HG02870 (cell line): ENCODE measurements around the gene FBXO15.
A peak's percentile ranks its signal among the peaks of the same experiment; 100 is the strongest.

ENCODE experiments used
- ATAC-seq: cut with Tn5 transposase; IDR thresholded peaks from one replicate; pipeline ENCODE4 v1.9.1; 2021; ENCODE audit warnings: mild to moderate bottlenecking, moderate library complexity; ENCODE audit not compliant: unreplicated experiment

The FBXO15 gene

GRCh38 chr18:74066018-74066417 is 81.6 kb downstream of the FBXO15 start:
- no peak for ATAC-seq

DNA sequence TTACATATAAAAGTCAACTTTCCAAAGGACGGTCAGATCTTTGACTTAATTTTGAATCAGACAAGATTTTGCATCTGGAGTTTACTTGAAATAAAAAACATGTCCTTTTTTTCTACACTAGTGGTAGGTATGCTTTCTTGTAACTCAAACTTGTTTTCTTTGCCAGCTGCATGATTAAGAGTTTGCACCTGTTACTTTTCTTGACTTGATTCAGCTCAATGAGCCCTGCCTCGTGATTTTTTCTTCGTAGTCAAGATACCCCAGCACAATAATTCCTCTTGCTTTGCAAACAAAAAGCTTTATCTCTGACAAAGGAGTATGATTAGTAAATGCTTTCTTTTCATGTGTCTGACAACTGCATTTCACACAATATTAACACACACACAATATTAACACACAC is 82.3 kb downstream of the FBXO15 start:
- ATAC-seq = no peak

DNA sequence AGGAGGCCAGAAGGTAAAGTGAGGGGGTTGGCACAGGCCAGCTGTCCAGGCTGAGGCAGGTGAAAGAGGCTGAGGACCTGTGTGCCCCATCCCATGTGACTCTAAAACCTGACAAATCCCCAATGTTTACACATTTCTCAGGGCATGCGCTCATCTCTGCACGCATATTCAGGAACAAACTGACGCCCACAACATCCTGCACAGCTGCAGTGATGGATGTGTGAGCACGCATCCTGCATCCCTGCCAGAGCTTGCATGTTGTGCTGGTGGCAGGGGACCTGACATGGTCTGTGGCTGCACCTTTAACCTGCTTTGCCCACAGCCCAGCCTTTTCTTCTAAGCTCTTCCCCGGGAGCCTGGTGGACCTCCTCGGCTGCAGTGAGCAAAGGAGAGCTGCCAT is 83.1 kb downstream of the FBXO15 start:
- peak; percentile 55 for ATAC-seq

GRCh38 chr18:74063557-74063956 is 84.1 kb downstream of the FBXO15 start:
- no peak for ATAC-seq

DNA sequence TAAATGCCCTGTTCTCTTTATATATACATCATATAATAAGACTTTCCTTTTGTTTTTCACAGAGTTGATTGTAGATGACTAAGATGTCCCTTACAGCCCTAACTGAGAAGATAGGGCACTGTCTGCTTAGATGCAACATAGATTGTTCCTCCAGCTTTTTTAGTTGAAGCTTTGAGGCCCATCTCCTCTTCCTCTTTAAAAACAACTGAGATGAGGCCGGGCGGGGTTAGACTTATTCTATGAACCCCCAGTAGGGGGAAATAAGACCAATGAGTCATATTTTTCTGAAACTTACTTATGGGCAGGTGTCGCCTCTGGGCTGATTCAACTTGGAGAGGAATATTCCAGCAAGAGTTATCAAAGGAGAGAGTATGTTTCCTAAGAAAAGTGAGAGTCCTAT is 84.6 kb downstream of the FBXO15 start:
- peak; percentile 65 for ATAC-seq

DNA sequence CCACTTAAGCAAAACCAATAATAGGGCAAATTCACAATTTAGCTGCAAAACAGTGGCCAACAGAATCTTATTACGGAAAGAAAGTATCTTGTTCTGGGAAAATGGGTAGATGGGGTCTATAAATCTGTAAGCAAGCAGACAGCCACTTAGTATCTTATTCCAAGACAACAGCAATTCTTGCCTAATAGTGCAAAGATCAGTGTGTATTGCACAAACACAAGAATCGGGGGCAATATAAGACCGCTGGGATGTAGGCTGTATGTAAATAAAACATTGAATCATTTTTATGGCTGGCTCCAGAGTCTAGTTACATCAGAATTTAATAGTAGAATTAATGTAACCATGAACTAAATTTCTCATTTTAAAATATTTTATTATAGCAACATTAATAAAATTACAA is 85.6 kb downstream of the FBXO15 start:
- ATAC-seq = no peak

GRCh38 chr18:74060579-74060978 is 87.1 kb downstream of the FBXO15 start:
- no peak for ATAC-seq

GRCh38 chr18:74050807-74051206 is 96.8 kb downstream of the FBXO15 start:
- no peak for ATAC-seq

- ATAC-seq = peak; percentile 91
These were observed 106.9 kb downstream of the FBXO15 start for GRCh38 chr18:74040459-74041332.

- no peak for ATAC-seq
These were observed 107.6 kb downstream of the FBXO15 start for GRCh38 chr18:74040008-74040407.

DNA sequence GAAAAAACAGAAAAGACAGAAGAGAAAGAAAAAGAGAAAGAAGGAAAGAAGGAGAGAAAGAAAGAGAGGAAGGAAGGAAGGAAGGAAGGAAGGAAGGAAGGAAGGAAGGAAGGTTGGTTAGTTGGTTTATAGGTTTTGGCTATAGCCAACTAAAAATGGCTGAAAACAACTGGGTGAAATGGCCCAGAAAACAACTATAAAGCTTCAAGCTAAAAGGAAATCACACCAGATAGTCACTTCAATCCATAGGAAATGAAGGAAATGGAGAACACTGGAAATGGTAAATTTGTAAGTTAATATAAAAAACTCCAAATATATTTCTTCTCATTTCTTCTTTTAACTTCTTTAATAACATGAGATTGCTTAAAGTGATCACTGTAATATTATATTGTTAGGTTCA is 118.5 kb downstream of the FBXO15 start:
- ATAC-seq = no peak
